Keratinocyte (primary cell): Measurements from ENCODE around the gene AGPAT3.

Source experiments
- CTCF ChIP-seq, 3 experiments: IDR thresholded peaks in 1 of 3; conservative IDR thresholded peaks in 1 of 3; optimal IDR thresholded peaks in 1 of 3; 2 replicates in 2 of 3; 3 replicates in 1 of 3; pipeline versions ENCODE3 to v1.5.1; 2011; ENCODE audit warnings: low read length in 3 of 3, mild to moderate bottlenecking in 3 of 3, moderate library complexity in 2 of 3, control low read depth in 1 of 3, inconsistent platforms in 1 of 3; ENCODE audit not compliant: insufficient read depth in 2 of 3; ENCODE audit errors: extremely low read depth in 1 of 3
- EZH2 ChIP-seq: IDR thresholded peaks from one replicate; pipeline ENCODE4 v1.6.1; 2012; ENCODE audit warnings: inconsistent platforms, mild to moderate bottlenecking, low read length, moderate library complexity

- TF ChIP-seq CTCF (optimal IDR thresholded peaks at IDR 0.05 in 1 of 3, IDR thresholded peaks at IDR 0.05 in 1 of 3, conservative IDR thresholded peaks at IDR 0.05 in 1 of 3; ENCODE audit: extremely low read depth in 1 of 3, insufficient read depth in 2 of 3, low read length in 3 of 3) (no peak), EZH2 (no peak)
Observed at GRCh38 chr21:43923391-43923790, 58.4 kb downstream of the AGPAT3 start.
